Calu3 (cell line): ENCODE results near the gene PSMB5. TPM values are rescaled to one million over a fixed set of nuclear protein-coding genes. Genes with fewer than 3 reads are reported as not detected.
A peak's percentile ranks its signal among the peaks of the same experiment; 100 is the strongest.

Source experiments
- BruUV-seq: library from RNA; stranded (reverse); fragments of 400-500 nt; replicated peaks from 2 replicates; lab custom pipeline; 2021; lab: Mats Ljungman, UMichigan
- CTCF ChIA-PET: fragments of 300-600 bp; sonication (Branson Sonifier 250); formaldehyde crosslinking; loops from one replicate; lab custom pipeline; 2022; ENCODE audit warnings: antibody characterized with exemption; lab: Charles Lee
- DNase-seq: peaks from one replicate; pipeline ENCODE4 v3.0.0; 2022
- H3K27ac Mint-ChIP-seq: one replicate; pipeline ENCODE4 v1.8.0; 2022; ENCODE audit warnings: mixed read lengths; ENCODE audit not compliant: unreplicated experiment
- H3K27me3 Mint-ChIP-seq: one replicate; pipeline ENCODE4 v1.8.0; 2022; ENCODE audit warnings: mixed read lengths; ENCODE audit not compliant: unreplicated experiment
- H3K36me3 Mint-ChIP-seq: one replicate; pipeline ENCODE4 v1.8.0; 2022; ENCODE audit warnings: mild to moderate bottlenecking, moderate library complexity, mixed read lengths; ENCODE audit not compliant: insufficient read depth, unreplicated experiment
- H3K4me1 Mint-ChIP-seq: one replicate; pipeline ENCODE4 v1.8.0; 2022; ENCODE audit warnings: mild to moderate bottlenecking, low read depth, mixed read lengths; ENCODE audit not compliant: unreplicated experiment
- H3K4me3 Mint-ChIP-seq: one replicate; pipeline ENCODE4 v1.8.0; 2022; ENCODE audit warnings: mild to moderate bottlenecking, low read depth, moderate library complexity, mixed read lengths; ENCODE audit not compliant: unreplicated experiment
- H3K9me3 Mint-ChIP-seq: one replicate; pipeline ENCODE4 v1.8.0; 2022; ENCODE audit warnings: low read depth, mixed read lengths; ENCODE audit not compliant: unreplicated experiment
- CTCF ChIP-seq: fragments of 200-600 bp; IDR thresholded peaks from one replicate; pipeline ENCODE4 v1.8.0; 2022; ENCODE audit warnings: antibody characterized with exemption; ENCODE audit not compliant: unreplicated experiment
- intact Hi-C: fragments of 100-400 bp; cut with micrococcal nuclease; formaldehyde crosslinking; loops from one replicate; pipeline ENCODE4 v1.10.0; 2022; ENCODE audit not compliant: unreplicated experiment
- total RNA-seq: library from RNA; stranded (reverse); gene quantifications from 2 replicates; pipeline ENCODE4 v1.2.3, GENCODE V29; 2022

Gene PSMB5
- total RNA-seq, 1 experiment from 2014 or later: 121 TPM

DNA sequence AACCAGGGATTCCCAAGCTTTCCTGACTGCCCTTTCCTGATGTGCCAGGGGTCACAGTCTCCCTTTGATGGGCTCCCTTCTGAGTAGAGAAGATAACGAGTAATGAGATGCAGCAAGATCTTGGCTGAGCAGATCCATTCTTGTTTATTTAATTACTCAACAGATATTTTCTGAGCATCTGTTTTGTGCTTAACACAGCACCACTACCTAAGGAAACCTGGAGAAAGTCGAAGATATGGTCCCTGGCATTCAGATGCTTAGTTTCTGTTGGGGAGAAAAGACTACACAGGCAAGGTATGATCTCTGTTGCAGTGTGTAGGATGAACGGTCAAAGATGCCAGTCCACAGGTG is 56.2 kb downstream of the PSMB5 start:
- intact Hi-C loops: no loop called here
- CTCF ChIA-PET: interaction anchor here (1.1 to 2.3 kb wide), 3 partner anchors 8 to 90 kb away, joined by 5 to 10 read pairs (median 8); no protein-coding TSS in a partner anchor
- Mint-ChIP-seq H3K27ac (peak overlapping the region; percentile 37), H3K36me3 (peaks cover 38% of the 10 kb centered on the region), H3K9me3 (no peaks in the 10 kb centered on the region), H3K4me1 (peaks cover 62% of the 10 kb centered on the region), H3K4me3 (peak overlapping the region; percentile 63), H3K27me3 (no peaks in the 10 kb centered on the region)
- TF ChIP-seq CTCF: no peak
- no peak for DNase-seq
- no TSS peak for BruUV-seq

DNA sequence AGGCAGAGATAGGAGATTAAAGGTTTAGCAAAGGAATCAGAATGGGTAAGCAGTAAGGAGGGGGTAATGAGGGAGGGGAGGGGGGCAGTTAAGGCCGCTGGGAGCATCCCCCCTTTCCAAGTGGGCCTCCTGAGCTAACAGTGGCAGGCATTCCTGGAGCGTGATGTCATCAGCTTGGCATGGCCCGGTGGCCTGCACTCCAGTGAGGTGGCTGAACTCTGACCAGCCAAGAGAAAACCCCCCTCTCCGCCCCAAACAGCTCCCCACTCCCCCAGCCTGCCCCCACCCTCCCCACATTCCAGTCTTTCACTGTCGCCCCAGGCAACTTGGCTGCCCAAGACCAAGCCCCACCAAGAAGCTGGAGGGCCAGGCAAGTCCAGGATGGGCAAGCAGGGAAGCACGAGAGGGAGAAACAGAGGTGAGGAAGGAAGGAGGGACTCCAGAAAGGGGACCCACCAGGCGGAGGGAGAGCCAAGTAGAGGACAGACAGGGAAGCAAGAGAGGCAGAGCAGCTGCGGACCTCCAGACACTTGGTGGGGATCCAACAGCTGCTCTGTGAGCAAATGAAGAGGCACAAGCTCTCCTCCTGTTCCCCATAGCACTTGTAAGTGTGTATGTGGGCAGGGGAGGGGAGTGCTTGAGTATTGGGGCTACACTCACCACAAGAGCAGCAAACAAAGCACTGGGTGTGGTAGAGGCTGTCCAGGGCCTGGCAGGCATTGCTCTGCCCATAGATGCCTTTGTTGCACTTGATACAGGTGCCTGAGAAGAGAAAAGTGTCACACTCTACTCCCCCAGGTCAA is 56.8 kb downstream of the PSMB5 start:
- CTCF ChIA-PET: interaction anchor here (0.5 to 2.3 kb wide), 7 partner anchors 8 to 91 kb away, joined by 3 to 10 read pairs (median 5); partner anchors contain the start of gene PRMT5

GRCh38 chr14:22977434-22977683 is 57.3 kb downstream of the PSMB5 start:
- no peak for DNase-seq
- no peak for TF ChIP-seq CTCF
- H3K36me3 Mint-ChIP-seq: peaks cover 43% of the 10 kb centered on the region
- CTCF ChIA-PET: interaction anchor here (1.0 to 2.3 kb wide), 7 partner anchors 9 to 91 kb away, joined by 5 to 10 read pairs (median 7); partner anchors contain the start of gene PRMT5
- H3K4me1 Mint-ChIP-seq: peaks cover 62% of the 10 kb centered on the region
- intact Hi-C loops: no loop called here
- H3K4me3 Mint-ChIP-seq: peak overlapping the region; percentile 63
- BruUV-seq: no TSS peak
- no peaks in the 10 kb centered on the region for H3K27me3 Mint-ChIP-seq
- no peaks in the 10 kb centered on the region for H3K9me3 Mint-ChIP-seq
- peak overlapping the region; percentile 89 for H3K27ac Mint-ChIP-seq

More for the DNA sequence above, 56.8 kb downstream of the PSMB5 start:
- intact Hi-C loops: no loop called here
- no peak for TF ChIP-seq CTCF
- Mint-ChIP-seq H3K27ac (peak overlapping the region; percentile 89), H3K36me3 (peaks cover 43% of the 10 kb centered on the region), H3K27me3 (no peaks in the 10 kb centered on the region), H3K9me3 (no peaks in the 10 kb centered on the region), H3K4me3 (peak overlapping the region; percentile 63), H3K4me1 (peaks cover 62% of the 10 kb centered on the region)
- no TSS peak for BruUV-seq
- peak; percentile 61 for DNase-seq

- no peaks in the 10 kb centered on the region for H3K9me3 Mint-ChIP-seq
- BruUV-seq: no TSS peak
- peaks cover 62% of the 10 kb centered on the region for H3K4me1 Mint-ChIP-seq
- H3K27me3 Mint-ChIP-seq: no peaks in the 10 kb centered on the region
- CTCF ChIA-PET: interaction anchor here (0.6 to 2.3 kb wide), 7 partner anchors 10 to 92 kb away, joined by 3 to 8 read pairs (median 5); partner anchors contain the start of gene PRMT5
- H3K36me3 Mint-ChIP-seq: peaks cover 43% of the 10 kb centered on the region
- intact Hi-C loops: no loop called here
- H3K27ac Mint-ChIP-seq: peak overlapping the region; percentile 89
- no peak for TF ChIP-seq CTCF
- H3K4me3 Mint-ChIP-seq: peak overlapping the region; percentile 63
- DNase-seq: peak; percentile 54
These were observed 57.9 kb downstream of the PSMB5 start for GRCh38 chr14:22976620-22977433.

Other genes with a start within 250 kb of the PSMB5 start
- 8.7 and 10.2 TPM in 2 replicates for gene SLC7A7, start 219.5 kb downstream of the PSMB5 start, total RNA-seq
- 110 and 111 TPM in 2 replicates for gene MRPL52, start 205.0 kb downstream of the PSMB5 start, total RNA-seq
- 7.8 and 10.5 TPM in 2 replicates for gene MMP14, start 198.3 kb downstream of the PSMB5 start, total RNA-seq
- gene LRP10, start 163.2 kb downstream of the PSMB5 start, total RNA-seq: 112 and 121 TPM in 2 replicates
- gene REM2, start 151.7 kb downstream of the PSMB5 start, total RNA-seq: 0.85 and 1.0 TPM in 2 replicates
- gene RBM23, start 115.8 kb downstream of the PSMB5 start, total RNA-seq: 65.3 and 70.9 TPM in 2 replicates
- gene PRMT5, start 105.5 kb downstream of the PSMB5 start, total RNA-seq: 101 and 113 TPM in 2 replicates
- 30.4 and 32.1 TPM in 2 replicates for gene HAUS4, start 77.8 kb downstream of the PSMB5 start, total RNA-seq
- gene AJUBA, start 52.3 kb downstream of the PSMB5 start, total RNA-seq: 20.2 and 32.7 TPM in 2 replicates
- gene C14orf93, start 24.8 kb downstream of the PSMB5 start, total RNA-seq: 9.6 and 10.6 TPM in 2 replicates
- gene PSMB11, start 7.3 kb upstream of the PSMB5 start, total RNA-seq: not detected in 2 replicates
- 5.0 and 5.7 TPM in 2 replicates for gene CDH24, start 22.6 kb upstream of the PSMB5 start, total RNA-seq
- 181 and 191 TPM in 2 replicates for gene ACIN1, start 60.2 kb upstream of the PSMB5 start, total RNA-seq
- gene C14orf119, start 60.6 kb upstream of the PSMB5 start, total RNA-seq: 47.0 and 47.3 TPM in 2 replicates
- not detected in 2 replicates for gene CIROP, start 70.1 kb upstream of the PSMB5 start, total RNA-seq
- gene CEBPE, start 84.4 kb upstream of the PSMB5 start, total RNA-seq: not detected in 2 replicates
- gene SLC7A8, start 148.8 kb upstream of the PSMB5 start, total RNA-seq: 0.29 TPM in 1 of 2 replicates, not detected in the other
- not detected in 2 replicates for gene RNF212B, start 203.0 kb upstream of the PSMB5 start, total RNA-seq